Spinal cord (tissue), 10 donors: ENCODE data around the gene VGLL4. TPM values are rescaled to one million over a fixed set of nuclear protein-coding genes. Genes with fewer than 3 reads are reported as not detected.
"Not testable (repeated sequence)": the region's sequence is repeated elsewhere in the genome, so short reads cannot be mapped to it uniquely, and the experiment has no call there.

Experiments used
- DNase-seq, 6 donors: peaks; one replicate each; pipeline versions ENCODE4 v3.0.0 to v3.0.0-alpha.2; 2013 to 2015; ENCODE audit warnings: low spot score in 6 of 6, low read depth in 4 of 6
- H3K27ac ChIP-seq: one replicate; pipeline ENCODE4 v1.5.1; 2013; ENCODE audit warnings: low read depth, low read length, control low read depth
- H3K27me3 ChIP-seq: one replicate; pipeline ENCODE4 v1.6.1; 2013; ENCODE audit warnings: low read length; ENCODE audit not compliant: control insufficient read depth, insufficient read depth
- H3K36me3 ChIP-seq: one replicate; pipeline ENCODE4 v1.6.1; 2013; ENCODE audit warnings: low read length; ENCODE audit not compliant: control insufficient read depth, insufficient read depth
- H3K4me1 ChIP-seq: one replicate; pipeline ENCODE4 v1.6.1; 2013; ENCODE audit warnings: low read length; ENCODE audit not compliant: control insufficient read depth, insufficient read depth
- H3K4me3 ChIP-seq: one replicate; pipeline ENCODE4 v1.5.1; 2013; ENCODE audit warnings: low read depth, low read length, control low read depth
- H3K9me3 ChIP-seq: one replicate; pipeline ENCODE4 v1.6.1; 2013; ENCODE audit warnings: low read length; ENCODE audit not compliant: control insufficient read depth, insufficient read depth
- WGBS: methylation state at CpG from one replicate; pipeline ENCODE4 v1.1.5; 2013; ENCODE audit warnings: missing lambda C conversion rate; ENCODE audit not compliant: insufficient coverage; 5-methylcytosine and 5-hydroxymethylcytosine counted together
- polyA plus RNA-seq, 2 donors: library from polyadenylated mRNA; unstranded; fragments of 120-200 nt; gene quantifications; one replicate each; pipeline ENCODE4 v1.2.1, GENCODE V29; 2013; ENCODE audit not compliant: insufficient read length in 2 of 2
- total RNA-seq, 2 donors: library from RNA; depleted of rRNA in 1 of 2; stranded (reverse); fragments of 120-200 nt in 1 of 2; fragments of >200 nt in 1 of 2; gene quantifications; one replicate each; pipeline versions ENCODE4 v1.2.3 to v1.2.4, GENCODE V29; 2013 to 2014
- donor health status: healthy.

VGLL4 gene
- total and polyA plus RNA-seq, 4 donors: 87.8 to 174 (median 94.8) TPM

DNA sequence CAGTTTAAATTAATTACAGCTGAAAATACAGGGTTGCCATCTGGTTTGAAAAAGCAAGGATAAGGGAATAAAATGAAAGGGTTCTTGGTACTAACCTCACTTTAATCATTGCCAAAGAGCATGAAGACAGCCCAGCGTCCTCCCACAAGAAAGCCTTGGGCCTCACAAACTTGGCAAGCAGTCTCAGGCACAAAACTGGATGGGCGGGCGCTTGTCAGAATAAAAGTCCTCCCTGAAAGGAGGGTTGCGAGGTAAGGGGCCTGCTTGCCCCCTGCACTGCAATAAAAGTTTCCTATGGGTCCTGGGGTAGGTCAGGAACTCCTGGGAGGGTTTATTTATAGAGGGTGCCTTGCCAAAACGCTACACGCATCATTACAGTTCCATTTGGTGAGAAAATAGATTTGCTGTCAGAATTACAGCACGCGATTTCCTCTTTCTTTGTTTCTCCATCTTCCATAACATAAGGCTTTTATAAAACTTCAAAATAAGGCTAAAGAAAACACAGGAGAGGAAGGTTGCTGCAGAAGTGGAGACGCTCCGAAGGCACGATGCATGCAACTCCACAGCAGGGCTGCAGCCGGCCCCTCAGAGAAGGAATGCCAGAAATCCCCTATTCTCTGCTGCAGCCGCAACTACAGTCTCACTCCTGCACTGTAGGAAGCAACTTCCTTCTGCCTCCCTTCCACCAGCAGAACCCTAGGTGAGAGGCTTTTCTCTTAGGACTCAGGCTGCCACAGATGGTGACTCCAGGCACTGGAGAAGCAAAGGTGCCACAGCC lies 61.3 kb downstream of the VGLL4 start:
- Histone ChIP-seq H3K4me3 (peak overlapping the region; percentile 38), H3K27me3 (no peaks in the 10 kb centered on the region), H3K27ac (peak overlapping the region; percentile 96), H3K36me3 (no peaks in the 10 kb centered on the region), H3K4me1 (peaks cover 36% of the 10 kb centered on the region), H3K9me3 (no peaks in the 10 kb centered on the region)
- DNase-seq: peak; percentile 71 to 97 (median 84)
- 1% methylated on average over 8 of the region's 13 CpGs for WGBS

DNA sequence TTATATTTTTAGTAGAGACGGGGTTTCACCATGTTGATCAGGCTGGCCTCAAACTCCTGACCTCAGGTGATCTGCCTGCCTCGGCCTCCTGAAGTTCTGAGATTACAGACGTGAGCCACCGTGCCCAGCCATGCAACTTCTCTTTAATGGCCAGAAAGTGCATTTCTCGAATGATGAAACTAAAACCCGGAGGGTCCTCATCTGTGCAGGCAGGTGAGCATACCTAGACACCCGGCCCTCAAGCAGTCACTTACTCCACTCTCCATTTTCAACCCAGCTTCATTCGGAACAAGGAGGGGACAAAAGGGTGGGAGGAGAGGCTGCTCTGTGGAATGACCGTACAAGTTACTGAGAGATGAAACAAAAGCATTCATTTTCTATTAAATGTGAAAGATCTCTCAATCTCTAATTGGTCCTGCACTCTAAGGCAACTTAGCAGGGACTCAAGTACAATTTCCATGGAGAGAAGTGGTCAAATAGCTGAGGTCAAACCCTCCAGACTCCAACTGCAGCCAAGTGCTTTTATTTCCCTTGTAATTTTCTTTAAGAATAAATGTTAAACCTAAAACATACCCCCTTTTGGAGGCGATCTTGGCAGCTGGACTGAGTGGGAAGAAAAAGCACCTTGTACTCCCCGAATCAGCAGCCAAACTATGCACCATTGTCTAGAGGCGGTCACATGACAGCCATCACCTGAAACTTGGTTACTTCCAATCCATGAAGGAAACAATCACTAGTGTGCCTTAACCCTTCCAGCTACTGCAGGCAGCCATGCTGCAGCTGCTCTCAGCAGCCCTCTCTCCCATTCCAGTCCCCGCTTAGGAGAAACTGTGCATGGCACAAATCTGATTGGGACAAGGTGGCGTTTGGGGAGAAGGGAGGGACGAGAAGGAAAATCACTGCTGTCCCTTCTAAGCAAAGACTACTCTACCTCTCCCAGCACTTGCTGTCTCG lies 62.2 kb downstream of the VGLL4 start:
- Histone ChIP-seq H3K9me3 (no peaks in the 10 kb centered on the region), H3K4me1 (peaks cover 41% of the 10 kb centered on the region), H3K27ac (peak overlapping the region; percentile 96), H3K27me3 (no peaks in the 10 kb centered on the region), H3K36me3 (no peaks in the 10 kb centered on the region), H3K4me3 (peak overlapping the region; percentile 38)
- DNase-seq: peak in 2 of 6 donors; percentile 81 to 86
- 24% methylated on average over 8 of the region's 16 CpGs for whole genome bisulfite sequencing

DNA sequence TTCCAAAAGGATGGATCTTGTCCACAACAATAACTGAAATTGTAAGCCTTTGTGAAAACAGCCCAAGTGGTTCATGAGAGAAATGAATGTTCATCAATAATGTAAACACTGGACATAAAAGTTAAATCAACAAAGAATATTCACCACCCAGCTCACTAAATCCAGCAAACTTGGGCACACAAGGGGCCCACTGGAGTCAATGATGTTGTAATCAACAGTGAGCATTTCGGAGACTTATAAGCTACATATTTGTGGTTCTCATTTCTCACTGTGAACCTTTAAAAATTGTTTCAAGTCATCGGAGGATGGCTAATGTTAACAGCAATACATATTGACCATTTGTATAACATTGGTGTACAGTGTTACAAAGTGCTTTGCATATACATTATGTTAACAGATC lies 63.1 kb downstream of the VGLL4 start:
- Histone ChIP-seq H3K27me3 (no peaks in the 10 kb centered on the region), H3K4me1 (peaks cover 47% of the 10 kb centered on the region), H3K9me3 (no peaks in the 10 kb centered on the region), H3K4me3 (no peak overlapping the region), H3K27ac (peak overlapping the region; percentile 96), H3K36me3 (no peaks in the 10 kb centered on the region)
- WGBS: 100% methylated on average over 1 of the region's 2 CpGs
- no peak for DNase-seq

DNA sequence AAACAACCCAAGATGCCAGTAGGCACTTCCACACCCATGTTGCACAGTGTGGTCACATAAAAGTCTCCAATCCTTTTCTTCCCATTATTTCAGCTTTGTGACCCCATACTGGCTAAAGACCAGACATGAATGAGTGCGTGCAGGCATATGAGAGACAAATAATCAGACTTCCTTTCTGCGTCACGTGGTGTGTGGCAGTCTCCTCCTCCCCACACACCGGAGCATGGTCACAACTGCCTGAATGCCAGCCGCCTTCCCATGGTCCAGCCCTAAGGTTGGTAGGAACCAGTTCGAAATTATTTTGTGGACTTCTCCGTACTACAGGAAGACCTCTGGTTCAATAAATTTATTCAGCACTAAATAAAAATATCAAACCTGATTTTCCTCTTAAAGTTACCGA lies 65.5 kb downstream of the VGLL4 start:
- Histone ChIP-seq H3K27me3 (no peaks in the 10 kb centered on the region), H3K4me3 (no peak overlapping the region), H3K36me3 (peaks cover 3% of the 10 kb centered on the region), H3K4me1 (peaks cover 60% of the 10 kb centered on the region), H3K27ac (no peak overlapping the region), H3K9me3 (no peaks in the 10 kb centered on the region)
- 65% methylated on average over 5 of the region's 8 CpGs for WGBS
- DNase-seq: no peak

DNA sequence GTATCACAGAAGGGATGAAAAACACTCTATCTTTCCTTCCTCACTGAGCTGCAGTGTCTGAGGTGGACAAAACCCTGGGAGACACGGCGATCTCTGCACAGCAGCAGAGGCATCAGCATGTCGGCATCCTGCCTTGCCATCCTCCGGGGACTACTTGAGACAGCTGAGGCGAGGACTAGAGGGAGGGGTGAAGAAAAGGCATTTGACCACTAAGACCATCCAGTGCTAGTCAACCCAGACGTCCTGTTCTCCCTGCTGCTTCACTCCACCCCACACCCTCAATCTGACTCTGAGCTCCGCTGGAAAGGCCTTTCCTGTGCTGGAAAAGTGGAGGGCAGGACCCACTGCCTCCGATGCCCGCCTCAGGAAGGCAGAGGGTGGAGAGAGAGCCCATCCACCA lies 67.3 kb downstream of the VGLL4 start:
- H3K9me3 ChIP-seq: no peaks in the 10 kb centered on the region
- peak overlapping the region; percentile 51 for H3K27ac ChIP-seq
- DNase-seq: no peak
- H3K4me3 ChIP-seq: no peak overlapping the region
- H3K4me1 ChIP-seq: peaks cover 47% of the 10 kb centered on the region
- peaks cover 3% of the 10 kb centered on the region for H3K36me3 ChIP-seq
- WGBS: 79% methylated on average over 2 of the region's 9 CpGs
- H3K27me3 ChIP-seq: no peaks in the 10 kb centered on the region

DNA sequence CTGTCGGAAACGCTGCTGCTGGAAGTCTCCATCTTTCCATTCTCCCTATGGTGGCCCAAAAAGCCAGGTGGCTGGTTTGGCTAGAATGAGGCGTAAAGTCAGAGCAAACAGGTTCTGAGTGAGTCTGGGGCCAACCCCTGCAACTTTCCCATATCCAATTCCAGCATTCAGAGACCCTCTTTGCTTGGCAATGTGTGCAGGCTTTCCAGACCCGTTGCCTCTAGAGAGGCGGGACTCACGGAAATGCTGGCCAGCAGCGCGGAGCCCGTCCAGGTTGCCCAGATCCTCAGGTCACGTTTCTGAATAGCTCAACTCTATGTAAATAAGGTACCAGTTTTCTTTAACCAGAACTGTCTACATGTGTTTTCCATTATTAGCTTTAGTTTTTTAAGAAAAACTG lies 68.0 kb downstream of the VGLL4 start:
- no peak for DNase-seq
- WGBS: 72% methylated on average over 5 of the region's 10 CpGs
- Histone ChIP-seq H3K9me3 (no peaks in the 10 kb centered on the region), H3K36me3 (peaks cover 9% of the 10 kb centered on the region), H3K4me1 (peaks cover 46% of the 10 kb centered on the region), H3K27me3 (no peaks in the 10 kb centered on the region), H3K4me3 (no peak overlapping the region), H3K27ac (peak overlapping the region; percentile 34)

DNA sequence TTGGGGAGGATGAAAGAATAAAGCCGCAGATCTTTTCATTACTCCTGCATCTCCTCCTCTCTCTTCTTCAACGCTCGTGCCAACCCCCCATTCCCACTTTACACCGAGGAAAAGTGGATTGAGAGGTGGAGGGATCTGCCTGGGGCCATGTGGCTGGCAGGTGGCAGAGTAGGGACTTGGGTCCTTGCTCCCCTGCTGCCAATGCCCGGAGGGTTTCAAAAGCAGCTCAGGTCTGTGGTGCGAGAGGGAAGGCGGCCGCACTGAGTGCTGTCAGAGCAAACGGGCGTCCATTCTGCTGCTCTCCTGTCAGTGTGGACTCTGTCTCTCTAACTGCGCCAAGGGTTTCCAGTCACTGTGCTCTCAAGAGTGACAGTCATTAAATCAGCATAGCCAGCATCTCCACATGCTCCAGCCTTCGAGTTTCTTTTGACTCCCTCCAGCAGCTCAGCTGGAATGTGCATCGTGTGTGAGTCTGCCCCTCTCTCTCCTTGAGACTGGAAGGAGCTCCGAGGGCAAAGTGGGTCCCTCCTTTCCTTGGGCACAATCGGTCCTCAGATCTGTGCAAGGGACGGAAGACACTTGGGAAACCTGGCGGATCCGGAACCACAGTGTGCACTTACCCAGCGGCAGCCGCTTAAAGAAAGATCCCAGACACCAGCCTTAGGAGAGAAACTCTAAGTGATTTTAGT lies 68.6 kb downstream of the VGLL4 start:
- H3K27ac ChIP-seq: peak overlapping the region; percentile 34
- no peaks in the 10 kb centered on the region for H3K27me3 ChIP-seq
- H3K4me1 ChIP-seq: peaks cover 50% of the 10 kb centered on the region
- peaks cover 11% of the 10 kb centered on the region for H3K36me3 ChIP-seq
- no peak overlapping the region for H3K4me3 ChIP-seq
- no peak for DNase-seq
- 45% methylated on average over 16 of the region's 20 CpGs for WGBS
- H3K9me3 ChIP-seq: no peaks in the 10 kb centered on the region

DNA sequence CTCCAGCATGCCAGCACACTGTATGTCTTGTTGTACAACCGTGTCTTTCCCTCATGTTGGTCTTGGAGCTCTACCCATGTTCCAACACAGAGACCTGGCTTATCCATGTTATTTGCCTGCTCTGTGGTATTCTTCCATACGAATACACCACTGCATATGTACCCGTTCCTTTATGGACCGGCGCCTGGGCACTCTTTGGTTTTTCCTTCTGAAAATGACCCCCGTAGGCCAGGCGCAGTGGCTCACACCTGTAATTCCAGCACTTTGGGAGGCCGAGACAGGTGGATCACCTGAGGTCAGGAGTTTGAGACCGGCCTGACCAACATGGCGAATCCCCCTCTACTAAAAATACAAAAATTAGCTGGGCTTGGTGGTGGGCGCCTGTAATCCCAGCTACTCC lies 71.1 kb downstream of the VGLL4 start:
- H3K27ac ChIP-seq, H3K4me3 ChIP-seq, H3K9me3 ChIP-seq, H3K27me3 ChIP-seq, DNase-seq: not testable (repeated sequence)
- Histone ChIP-seq H3K36me3 (peaks cover 29% of the 10 kb centered on the region), H3K4me1 (peaks cover 67% of the 10 kb centered on the region)
- WGBS: 97% methylated on average over 9 of the region's 11 CpGs

DNA sequence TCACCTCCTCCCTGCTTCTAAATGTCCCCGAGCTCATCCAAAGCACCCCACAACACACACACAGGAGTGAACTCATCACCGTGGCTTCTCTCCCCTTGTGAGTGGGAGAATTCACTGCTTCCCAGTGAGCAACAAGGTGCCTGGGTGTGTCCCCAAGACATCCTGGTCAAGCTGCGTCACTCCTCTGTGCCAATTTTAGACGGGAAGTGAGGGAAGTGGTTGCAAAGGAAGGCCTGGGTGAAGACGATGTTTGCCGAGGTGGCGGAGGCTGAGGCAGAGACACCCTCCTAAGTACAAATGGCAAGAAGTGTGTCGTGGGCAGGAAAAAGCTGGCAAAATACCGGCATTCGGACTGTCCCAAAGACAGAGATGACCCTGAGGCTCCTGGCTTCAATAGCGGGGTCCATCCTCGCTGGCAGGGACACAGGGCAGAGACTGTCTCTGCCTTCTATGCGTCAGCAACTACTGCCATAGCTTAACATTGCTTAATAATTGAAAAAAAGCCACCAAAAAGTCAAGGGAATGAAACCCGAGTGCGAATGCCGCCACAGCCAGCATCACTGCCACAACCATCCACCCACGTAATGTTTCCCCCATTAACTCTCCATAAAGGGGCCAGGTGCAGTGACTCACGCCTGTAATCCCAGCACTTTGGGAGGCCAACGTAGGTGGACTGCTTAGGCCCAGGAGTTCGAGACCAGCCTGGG lies 72.8 kb downstream of the VGLL4 start:
- H3K4me3 ChIP-seq: no peak overlapping the region
- no peak for DNase-seq
- 90% methylated on average over 16 of the region's 20 CpGs for WGBS
- H3K27me3 ChIP-seq: no peaks in the 10 kb centered on the region
- H3K27ac ChIP-seq: no peak overlapping the region
- no peaks in the 10 kb centered on the region for H3K9me3 ChIP-seq
- H3K4me1 ChIP-seq: peaks cover 60% of the 10 kb centered on the region
- peaks cover 37% of the 10 kb centered on the region for H3K36me3 ChIP-seq
